ENCODE measurements around the gene SENP3.
A peak's percentile ranks its signal among the peaks of the same experiment; 100 is the strongest.

- TF ChIP-seq, protein P1, sequence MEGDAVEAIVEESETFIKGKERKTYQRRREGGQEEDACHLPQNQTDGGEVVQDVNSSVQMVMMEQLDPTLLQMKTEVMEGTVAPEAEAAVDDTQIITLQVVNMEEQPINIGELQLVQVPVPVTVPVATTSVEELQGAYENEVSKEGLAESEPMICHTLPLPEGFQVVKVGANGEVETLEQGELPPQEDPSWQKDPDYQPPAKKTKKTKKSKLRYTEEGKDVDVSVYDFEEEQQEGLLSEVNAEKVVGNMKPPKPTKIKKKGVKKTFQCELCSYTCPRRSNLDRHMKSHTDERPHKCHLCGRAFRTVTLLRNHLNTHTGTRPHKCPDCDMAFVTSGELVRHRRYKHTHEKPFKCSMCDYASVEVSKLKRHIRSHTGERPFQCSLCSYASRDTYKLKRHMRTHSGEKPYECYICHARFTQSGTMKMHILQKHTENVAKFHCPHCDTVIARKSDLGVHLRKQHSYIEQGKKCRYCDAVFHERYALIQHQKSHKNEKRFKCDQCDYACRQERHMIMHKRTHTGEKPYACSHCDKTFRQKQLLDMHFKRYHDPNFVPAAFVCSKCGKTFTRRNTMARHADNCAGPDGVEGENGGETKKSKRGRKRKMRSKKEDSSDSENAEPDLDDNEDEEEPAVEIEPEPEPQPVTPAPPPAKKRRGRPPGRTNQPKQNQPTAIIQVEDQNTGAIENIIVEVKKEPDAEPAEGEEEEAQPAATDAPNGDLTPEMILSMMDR (IDR thresholded peaks at IDR 0.05; ENCODE audit: poor library complexity): peak; percentile 68
- TF ChIP-seq EZH2 (IDR thresholded peaks at IDR 0.05; ENCODE audit: borderline replicate concordance) (no peak), EZH2phosphoT487 (IDR thresholded peaks at IDR 0.05; ENCODE audit: low read depth, severe bottlenecking, unreplicated experiment) (no peak)
Measured at GRCh38 chr17:7589204-7589868, 27.6 kb downstream of the SENP3 start.
